Colonic mucosa (tissue), 4 donors: Measurements from ENCODE around the gene NDUFAB1. TPM values are rescaled to one million over a fixed set of nuclear protein-coding genes. Genes with fewer than 3 reads are reported as not detected.

ENCODE experiments used
- DNase-seq: peaks from one replicate; pipeline ENCODE4 v3.0.0-alpha.2; 2020
- H3K27ac ChIP-seq: fragments of 200-600 bp; one replicate; pipeline ENCODE4 v1.8.0; 2021
- H3K27me3 ChIP-seq: fragments of 200-600 bp; one replicate; pipeline ENCODE4 v1.8.0; 2021
- H3K36me3 ChIP-seq: fragments of 200-600 bp; one replicate; pipeline ENCODE4 v1.8.0; 2021
- H3K4me1 ChIP-seq: fragments of 200-600 bp; one replicate; pipeline ENCODE4 v1.8.0; 2021; ENCODE audit warnings: mild to moderate bottlenecking
- H3K4me3 ChIP-seq: fragments of 200-600 bp; one replicate; pipeline ENCODE4 v1.8.0; 2021
- H3K9ac ChIP-seq, 2 donors: one replicate each; pipeline ENCODE4 v1.7.0; 2013; ENCODE audit warnings: control low read depth in 2 of 2, low read depth in 2 of 2, low read length in 2 of 2
- H3K9me3 ChIP-seq: fragments of 200-600 bp; one replicate; pipeline ENCODE4 v1.8.0; 2021
- CTCF ChIP-seq: fragments of 200-600 bp; IDR thresholded peaks from one replicate; pipeline ENCODE4 v1.8.0; 2022; ENCODE audit warnings: antibody characterized with exemption, mild to moderate bottlenecking
- intact Hi-C: fragments of 100-400 bp; cut with DNase I; formaldehyde crosslinking; loops from one replicate; pipeline ENCODE4 v1.14.1; 2022
- total RNA-seq, 2 donors: library from RNA; stranded (reverse); fragmentation: NEBNext Ultra II Directional in 1 of 2; extraction: Animal tissue kit (Norgen Biotek cat#: 25700) in 1 of 2; gene quantifications; one replicate each; pipeline ENCODE4 v1.2.1, GENCODE V29; 2021
- donor health status: healthy.
- donor health status: DM: no; HTN: no; CAD: no.
- donor health status: DM: no; HTN: no; CAD: no.

The NDUFAB1 gene
- total RNA-seq, 2 donors from 2014 or later, result 136 to 212 TPM

GRCh38 chr16:23573817-23574216, 22.3 kb downstream of the NDUFAB1 start:
- H3K27me3 ChIP-seq, result no peaks in the 10 kb centered on the region
- H3K36me3 ChIP-seq, result peaks cover 5% of the 10 kb centered on the region

GRCh38 chr16:23572394-23572793, 23.7 kb downstream of the NDUFAB1 start:
- no peaks in the 10 kb centered on the region for H3K9me3 ChIP-seq
- no peak overlapping the region for H3K9ac ChIP-seq
- no peak overlapping the region for H3K4me3 ChIP-seq
- no peaks in the 10 kb centered on the region for H3K27me3 ChIP-seq
- H3K4me1 ChIP-seq, result no peaks in the 10 kb centered on the region
- no peak overlapping the region for H3K27ac ChIP-seq
- peaks cover 6% of the 10 kb centered on the region for H3K36me3 ChIP-seq
- TF ChIP-seq CTCF, result no peak
- DNase-seq, result no peak
- intact Hi-C loops, result no loop called here

More at GRCh38 chr16:23573817-23574216, 22.3 kb downstream of the NDUFAB1 start:
- TF ChIP-seq CTCF, result no peak
- no peak overlapping the region for H3K9ac ChIP-seq
- intact Hi-C loops, result no loop called here
- H3K4me3 ChIP-seq, result no peak overlapping the region
- no peak for DNase-seq
- H3K27ac ChIP-seq, result no peak overlapping the region
- H3K4me1 ChIP-seq, result no peaks in the 10 kb centered on the region
- H3K9me3 ChIP-seq, result no peaks in the 10 kb centered on the region

- no peak overlapping the region for H3K9ac ChIP-seq
- intact Hi-C loops, result no loop called here
- no peak overlapping the region for H3K27ac ChIP-seq
- H3K9me3 ChIP-seq, result no peaks in the 10 kb centered on the region
- no peaks in the 10 kb centered on the region for H3K27me3 ChIP-seq
- H3K4me3 ChIP-seq, result no peak overlapping the region
- DNase-seq, result no peak
- H3K36me3 ChIP-seq, result peaks cover 6% of the 10 kb centered on the region
- no peak for TF ChIP-seq CTCF
- no peaks in the 10 kb centered on the region for H3K4me1 ChIP-seq
Observed at GRCh38 chr16:23571895-23572294, 24.2 kb downstream of the NDUFAB1 start.

GRCh38 chr16:23570992-23571632, 25.0 kb downstream of the NDUFAB1 start:
- Histone ChIP-seq H3K27ac (no peak overlapping the region), H3K4me1 (no peaks in the 10 kb centered on the region), H3K4me3 (no peak overlapping the region), H3K36me3 (peaks cover 6% of the 10 kb centered on the region), H3K9me3 (no peaks in the 10 kb centered on the region), H3K9ac (no peak overlapping the region), H3K27me3 (no peaks in the 10 kb centered on the region)
- TF ChIP-seq CTCF, result no peak
- DNase-seq, result no peak
- intact Hi-C loops, result no loop called here

GRCh38 chr16:23567602-23568001, 28.5 kb downstream of the NDUFAB1 start:
- Histone ChIP-seq H3K9me3 (no peaks in the 10 kb centered on the region), H3K9ac (no peak overlapping the region), H3K4me1 (no peaks in the 10 kb centered on the region), H3K27ac (no peak overlapping the region), H3K27me3 (no peaks in the 10 kb centered on the region), H3K4me3 (no peak overlapping the region), H3K36me3 (peaks cover 23% of the 10 kb centered on the region)
- intact Hi-C loops, result no loop called here
- DNase-seq, result no peak
- TF ChIP-seq CTCF, result no peak
